GM19455 (cell line): ENCODE data around the gene ELP1.
"Not testable (repeated sequence)": the region's sequence is repeated elsewhere in the genome, so short reads cannot be mapped to it uniquely, and the experiment has no call there.

ENCODE experiments used
- ATAC-seq: cut with Tn5 transposase; IDR thresholded peaks from one replicate; pipeline ENCODE4 v1.9.1; 2021; ENCODE audit not compliant: unreplicated experiment

The ELP1 gene

DNA sequence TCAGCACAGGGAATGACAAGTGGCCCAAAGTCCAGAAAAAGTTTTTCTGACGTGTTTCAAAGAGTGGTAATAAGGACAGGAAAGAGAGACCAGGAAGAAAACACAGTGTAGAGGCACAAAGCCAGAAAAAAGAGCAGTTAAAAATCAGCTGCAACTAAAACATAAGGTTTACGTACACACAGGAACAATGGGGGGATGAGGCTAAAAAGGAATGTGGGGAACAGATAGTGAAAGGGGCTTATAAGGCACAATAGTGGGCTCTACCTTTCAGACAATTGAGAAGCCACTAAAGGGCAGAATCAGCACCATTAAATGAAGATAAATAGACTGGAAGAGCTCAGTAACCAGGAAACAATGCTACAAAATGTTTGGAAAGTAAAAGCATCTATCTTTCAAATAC, 5.5 kb downstream of the ELP1 start:
- no peak for ATAC-seq

DNA sequence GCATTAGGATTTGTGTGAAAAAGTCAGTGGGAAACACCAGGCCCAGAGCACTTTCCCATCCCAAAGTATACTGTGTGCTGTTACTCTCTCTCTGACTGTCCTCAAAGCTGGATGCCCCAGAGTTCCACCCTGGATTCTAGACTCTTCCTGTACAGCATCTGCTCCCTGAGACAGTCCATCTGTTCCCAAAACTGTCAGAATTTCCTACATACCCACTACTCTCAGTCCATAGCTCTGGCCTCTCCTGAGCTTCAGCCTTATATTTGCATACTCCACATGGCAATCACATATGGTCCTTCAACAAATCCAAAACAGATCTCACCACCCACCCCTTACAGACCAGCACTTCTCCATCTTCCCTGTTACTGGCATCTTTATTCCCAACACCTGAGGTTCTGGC, 9.5 kb downstream of the ELP1 start:
- no peak for ATAC-seq

GRCh38 chr9:108921200-108921599, 12.7 kb downstream of the ELP1 start:
- ATAC-seq: no peak

DNA sequence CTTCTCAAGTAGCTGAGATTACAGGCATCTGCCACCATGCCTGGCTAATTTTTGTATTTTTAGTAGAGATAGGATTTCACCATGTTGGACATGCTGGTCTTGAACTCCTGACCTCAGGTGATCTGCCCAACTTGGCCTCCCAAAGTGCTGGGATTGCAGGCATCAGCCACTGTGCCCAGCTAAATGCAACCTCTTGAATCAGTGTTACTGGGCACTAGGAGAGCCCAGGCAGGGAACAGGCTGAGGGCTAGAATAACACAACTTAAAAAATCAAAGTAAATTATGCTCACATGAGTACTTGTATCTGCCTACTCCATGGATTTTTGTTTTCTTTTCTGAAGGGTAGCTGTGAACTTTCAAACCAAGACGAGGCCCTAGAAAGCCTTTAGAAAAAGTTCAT, 13.5 kb downstream of the ELP1 start:
- ATAC-seq: not testable (repeated sequence)

- ATAC-seq: no peak
These were observed 14.4 kb downstream of the ELP1 start for GRCh38 chr9:108919517-108919916.

GRCh38 chr9:108913391-108913790, 20.5 kb downstream of the ELP1 start:
- no peak for ATAC-seq

GRCh38 chr9:108911820-108912219, 22.1 kb downstream of the ELP1 start:
- no peak for ATAC-seq

GRCh38 chr9:108910914-108911313, 23.0 kb downstream of the ELP1 start:
- no peak for ATAC-seq

DNA sequence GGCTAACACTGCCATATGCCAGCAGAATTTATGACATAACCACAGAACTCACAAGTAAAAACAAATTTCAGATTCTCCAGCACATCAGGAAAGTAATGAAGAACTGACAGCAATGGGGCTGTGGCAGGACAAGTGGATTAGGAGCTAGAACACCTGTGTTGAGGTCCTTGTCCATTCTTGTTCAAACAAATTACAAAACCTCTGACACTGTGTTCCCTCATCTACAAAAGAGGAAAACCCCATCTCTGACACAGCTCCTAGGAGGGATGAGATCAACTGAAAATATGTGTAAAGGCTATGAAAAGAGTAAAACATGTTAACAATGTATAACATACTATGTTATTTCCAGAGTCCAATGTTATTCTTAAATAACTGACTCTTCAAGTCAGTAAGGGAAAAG, 23.5 kb downstream of the ELP1 start:
- no peak for ATAC-seq

DNA sequence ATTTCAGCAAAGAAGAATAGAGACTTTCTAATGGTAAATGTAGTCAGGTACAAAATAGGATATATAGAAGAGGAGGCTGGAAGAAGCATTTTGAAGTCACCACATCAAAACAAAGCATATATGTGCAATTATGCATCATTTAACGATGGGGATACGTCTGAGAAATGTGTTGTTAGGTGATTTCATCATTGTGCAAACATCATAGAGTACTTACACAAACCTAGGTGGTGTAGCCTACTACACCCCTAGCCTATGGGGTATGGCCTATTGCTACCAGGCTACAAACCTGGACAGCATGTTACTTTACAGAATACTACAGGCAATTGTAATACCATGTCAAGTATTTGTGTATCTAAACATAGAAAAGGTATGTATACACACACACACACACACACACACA, 28.4 kb downstream of the ELP1 start:
- no peak for ATAC-seq

DNA sequence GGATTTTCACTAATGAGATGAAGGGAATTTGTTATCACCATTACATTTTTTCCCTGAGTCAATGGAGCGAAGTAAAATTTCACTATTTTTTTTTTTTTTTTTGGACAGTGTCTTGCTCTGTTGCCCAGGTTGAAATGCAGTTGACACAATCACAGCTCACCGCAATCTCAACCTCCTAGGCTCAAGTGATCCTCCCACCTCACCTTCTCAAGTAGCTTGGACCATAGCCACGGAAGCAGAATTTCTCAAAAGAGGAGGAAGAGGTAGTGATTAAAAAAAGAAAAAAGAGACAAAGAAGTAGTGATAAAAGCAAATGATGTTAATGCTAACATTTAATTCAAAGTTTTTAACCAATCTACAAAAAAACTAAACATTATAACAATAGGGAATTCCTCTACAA, 29.8 kb downstream of the ELP1 start:
- ATAC-seq: no peak

DNA sequence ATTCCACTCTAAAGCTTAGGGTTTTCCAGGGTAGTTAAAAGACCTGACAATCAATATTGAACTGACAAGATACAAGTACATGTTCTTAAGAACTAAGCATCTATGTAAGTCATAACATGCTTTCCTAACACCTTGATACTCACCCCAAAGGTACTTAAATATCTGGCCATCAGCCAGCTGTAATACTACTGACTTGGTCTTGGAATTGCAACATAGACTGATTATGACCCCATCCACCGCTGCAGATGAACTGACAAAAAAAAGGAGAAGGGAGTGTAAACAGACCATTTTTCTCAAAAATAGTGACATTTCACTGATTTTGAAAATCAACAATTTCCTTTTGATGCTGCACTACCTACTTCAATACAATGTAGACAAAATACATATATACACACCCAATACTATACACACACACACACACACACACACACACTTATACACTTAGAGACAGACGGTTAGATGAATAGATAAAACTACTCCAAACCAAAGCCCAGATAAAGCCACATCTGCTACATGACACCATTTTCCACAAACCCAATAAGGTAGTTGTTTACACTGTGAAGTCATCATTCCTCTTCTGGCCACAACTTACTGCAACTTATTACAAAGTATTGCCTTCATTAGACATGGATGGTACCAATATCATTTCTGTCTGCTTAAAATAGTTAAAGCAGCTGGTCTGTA, 30.4 kb downstream of the ELP1 start:
- no peak for ATAC-seq

DNA sequence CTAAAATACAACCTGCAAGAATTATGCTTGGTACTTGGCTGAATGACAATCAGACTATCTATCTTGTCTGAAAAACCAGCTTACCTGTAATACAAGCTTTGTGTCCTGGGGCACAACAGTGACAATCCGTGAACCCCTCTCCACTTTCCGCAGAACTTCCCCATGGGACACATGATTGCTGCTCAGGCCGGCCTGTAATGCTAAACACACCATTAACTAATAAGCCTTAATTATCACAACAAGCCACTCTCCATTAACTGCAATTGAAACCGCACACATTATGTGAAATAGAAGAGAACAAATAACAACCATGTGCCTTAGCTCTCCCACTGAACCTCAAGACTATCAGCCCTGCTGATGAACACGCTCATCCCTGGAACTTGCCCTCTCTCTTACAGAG, 33.7 kb downstream of the ELP1 start:
- no peak for ATAC-seq

DNA sequence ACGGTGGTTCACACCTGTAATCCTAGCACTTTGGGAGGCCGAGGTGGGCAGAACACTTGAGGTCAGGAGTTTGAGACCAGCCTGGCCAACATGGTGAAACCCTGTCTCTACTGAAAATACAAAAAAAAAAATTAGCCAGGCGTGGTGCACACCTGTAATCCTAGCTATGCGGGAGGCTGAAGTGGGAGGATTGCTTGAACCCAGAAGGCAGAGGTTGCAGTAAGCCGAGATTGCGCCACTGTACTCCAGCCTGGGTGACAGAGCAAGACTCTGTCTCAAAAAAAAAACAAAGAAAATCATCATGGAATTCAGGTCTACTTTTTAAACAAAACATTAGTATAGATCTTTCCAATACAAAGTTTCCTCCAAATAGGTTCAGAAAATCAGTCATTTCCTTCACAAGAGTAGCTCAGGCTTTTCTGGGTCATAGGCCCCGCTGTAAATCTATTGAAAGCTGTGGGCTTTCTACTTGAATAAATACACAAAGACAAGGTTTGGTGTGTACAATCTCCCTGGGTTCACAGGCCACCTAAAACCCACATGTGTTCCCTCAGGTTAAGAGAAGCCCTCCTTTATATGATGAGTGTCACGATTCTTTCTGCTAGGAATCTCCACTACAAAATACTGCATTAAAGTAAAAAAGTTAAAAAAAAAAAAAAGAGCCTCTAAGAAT, 34.8 kb downstream of the ELP1 start:
- not testable (repeated sequence) for ATAC-seq

DNA sequence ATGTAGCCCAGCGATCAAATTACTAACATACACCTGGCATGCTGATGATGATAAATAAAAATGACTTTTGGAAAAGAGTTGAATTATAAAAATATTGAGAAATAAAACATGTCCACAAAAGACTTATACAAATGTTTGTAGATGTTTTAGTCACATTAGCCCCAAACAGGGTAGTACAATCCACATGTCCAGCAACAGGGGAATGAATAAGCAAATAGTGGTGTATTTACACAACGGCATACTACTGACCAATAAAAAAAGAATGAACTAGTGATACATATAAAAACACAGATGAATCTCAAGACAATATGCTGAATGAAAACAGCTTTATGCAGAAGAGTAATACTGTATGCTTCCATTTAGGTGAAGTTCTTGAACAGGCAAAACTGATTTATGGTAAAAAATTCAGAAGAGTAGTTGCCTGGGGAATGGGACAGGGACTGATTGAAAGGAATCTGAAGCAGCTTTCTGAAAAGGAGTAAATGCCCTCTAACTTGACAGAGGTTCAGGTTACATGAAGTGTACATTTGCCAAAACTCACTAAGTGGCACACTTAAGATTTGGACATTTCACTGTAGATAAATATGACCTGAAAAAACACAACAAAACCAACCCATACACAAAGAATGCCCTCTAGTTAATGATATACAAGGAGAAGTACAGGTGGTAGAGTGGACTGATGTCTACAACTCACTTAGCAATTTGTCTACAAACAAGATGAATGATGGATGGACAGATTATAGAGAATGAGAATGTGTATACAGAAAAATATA, 36.4 kb downstream of the ELP1 start:
- no peak for ATAC-seq

DNA sequence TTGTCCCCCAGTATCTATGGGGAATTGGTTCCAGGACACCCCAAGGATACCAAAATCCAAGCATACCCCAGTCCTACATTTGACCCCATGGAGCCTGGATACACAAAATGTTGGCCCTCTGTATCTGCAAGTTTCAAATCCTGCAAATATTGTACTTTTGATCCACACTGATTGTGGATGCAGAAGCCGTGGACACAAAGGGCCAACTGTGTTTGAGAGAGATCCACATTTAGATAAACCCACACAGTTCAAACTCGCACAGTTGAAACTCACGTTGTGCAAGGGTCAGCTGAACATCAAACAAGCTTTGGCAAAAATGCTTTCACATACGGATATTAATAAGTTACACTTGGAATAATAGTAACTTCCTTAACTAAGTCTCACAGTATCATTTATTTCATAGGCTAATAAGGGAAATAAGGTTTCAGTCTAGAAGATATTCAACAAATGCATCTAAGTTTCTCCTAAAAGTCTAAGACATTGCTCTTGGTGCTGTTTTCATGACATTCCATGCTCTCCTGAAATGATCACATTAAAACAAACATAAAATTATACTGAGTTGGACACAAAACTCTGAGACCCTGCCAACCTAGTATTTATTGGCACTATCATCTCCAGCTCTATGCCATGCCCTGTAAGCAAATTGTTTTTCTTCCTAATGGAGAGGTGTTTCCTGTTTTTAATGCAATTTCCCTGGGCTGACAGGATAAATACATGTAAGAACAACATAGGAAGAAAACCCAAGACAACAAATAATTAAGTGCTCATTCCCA, 39.5 kb downstream of the ELP1 start:
- no peak for ATAC-seq

GRCh38 chr9:108889649-108890067, 44.3 kb downstream of the ELP1 start:
- no peak for ATAC-seq

- ATAC-seq: not testable (repeated sequence)
These were observed 47.2 kb downstream of the ELP1 start for GRCh38 chr9:108886594-108887271.

DNA sequence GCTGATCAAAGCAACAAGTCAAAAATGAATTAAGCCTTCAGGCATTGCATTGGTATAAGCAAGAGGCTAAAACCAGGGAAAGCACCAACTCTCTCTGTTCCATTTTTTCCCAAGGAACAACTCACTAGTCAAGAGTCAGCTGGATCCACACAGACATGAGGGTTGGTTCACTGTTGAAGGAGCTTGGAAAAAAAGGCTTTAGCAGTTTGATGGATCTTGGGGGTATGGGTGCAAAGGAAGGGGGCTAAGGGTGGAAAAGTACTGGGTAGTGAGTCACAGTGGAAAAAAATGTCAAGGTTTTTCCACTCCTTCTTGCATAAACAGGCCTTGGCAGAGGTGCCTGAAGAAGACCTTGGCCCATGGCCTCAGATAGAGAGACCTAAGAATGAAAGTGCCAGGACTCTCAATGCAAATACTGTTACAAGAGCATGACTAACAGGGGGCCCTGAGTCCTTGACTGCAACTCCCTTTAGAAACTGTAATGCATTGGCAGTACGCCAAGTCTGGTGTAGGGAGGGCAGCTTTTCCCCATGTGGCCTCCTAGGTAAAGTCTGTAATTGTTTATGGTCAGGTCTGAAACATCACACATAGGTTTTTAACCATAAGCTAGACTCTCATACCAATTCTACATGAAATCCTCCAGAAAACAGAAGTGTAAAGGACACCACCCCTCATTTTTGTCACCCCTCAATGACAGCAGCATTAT, 48.1 kb downstream of the ELP1 start:
- ATAC-seq: peak; percentile 99

GRCh38 chr9:108884701-108885100, 49.2 kb downstream of the ELP1 start:
- no peak for ATAC-seq
